ENCODE measurements around the gene TNS1. TPM values are rescaled to one million over a fixed set of nuclear protein-coding genes. Genes with fewer than 3 reads are reported as not detected.

The TNS1 gene
- total RNA-seq, 1 experiment from 2014 or later: 3.4 TPM

DNA sequence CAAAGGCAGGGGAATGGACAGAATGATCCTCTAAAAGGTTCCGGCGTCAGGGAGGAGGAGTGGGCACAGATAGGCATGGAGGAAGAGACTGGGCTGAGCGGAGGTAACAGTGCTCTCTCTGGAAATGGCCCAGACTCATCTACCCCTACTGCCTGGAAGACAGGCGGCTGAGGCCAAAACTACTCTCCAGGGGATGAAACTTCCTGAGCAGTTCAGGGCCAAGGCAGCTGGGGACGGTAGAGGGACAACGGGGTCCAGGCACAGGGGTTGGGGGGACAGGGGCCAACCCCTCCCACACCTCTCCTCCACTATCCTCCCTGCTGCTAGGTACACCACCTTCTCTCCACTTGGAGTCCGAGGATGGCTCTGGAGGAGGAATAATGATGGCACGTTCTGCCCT lies 94.3 kb downstream of the TNS1 start:
- H3K27ac ChIP-seq (ENCODE audit: insufficient read length, low read depth, low read length): no peak overlapping the region
- no peak for DNase-seq
- no peaks in the 10 kb centered on the region for H3K79me1 ChIP-seq (ENCODE audit: insufficient read depth, low read depth, low read length, poor library complexity, severe bottlenecking)
- WGBS (ENCODE audit: extremely low coverage, insufficient read length, low lambda C conversion rate): no CpG with 5 or more reads among the region's 8 CpGs
- no peak overlapping the region for H2AK5ac ChIP-seq (ENCODE audit: insufficient read length, low read length)
- no peak overlapping the region for H2BK20ac ChIP-seq (ENCODE audit: low read depth, low read length, poor library complexity, severe bottlenecking)
- no peak overlapping the region for H2BK15ac ChIP-seq (ENCODE audit: low read depth, low read length)
- Mint-ChIP-seq H3K4me1 (peaks cover 17 to 43% of the 10 kb centered on the region in 2 experiments), H3K4me3 (no peak overlapping the region), H3K36me3 (ENCODE audit: insufficient read depth in 1 of 3, low read depth in 3 of 3) (no peaks in the 10 kb centered on the region), H3K27ac (no peak overlapping the region), H3K27me3 (ENCODE audit: low read depth) (peaks cover 4% of the 10 kb centered on the region; the same call in 1 of the 2 replicates), H3K9me3 (no peaks in the 10 kb centered on the region)
- H3K79me2 ChIP-seq (ENCODE audit: insufficient read depth, low read length): no peaks in the 10 kb centered on the region
- no peak overlapping the region for H3K9ac ChIP-seq (ENCODE audit: extremely low read depth, insufficient read length, low read length)
- H3K56ac ChIP-seq (ENCODE audit: insufficient read length, low read depth, low read length): no peak overlapping the region
- no peak overlapping the region for H4K8ac ChIP-seq (replicated peaks; ENCODE audit: insufficient read length, low read depth, low read length)
- H3K9me3 ChIP-seq (ENCODE audit: control insufficient read depth, low read depth, low read length): no peaks in the 10 kb centered on the region
- no peak overlapping the region for H3K23ac ChIP-seq (ENCODE audit: insufficient read length, low read depth, low read length)
- H3K4ac ChIP-seq (ENCODE audit: low read depth, low read length): no peak overlapping the region
- no peaks in the 10 kb centered on the region for H3K23me2 ChIP-seq (ENCODE audit: insufficient read length, low read depth, low read length, poor library complexity, severe bottlenecking)
- no peak overlapping the region for H2BK12ac ChIP-seq (ENCODE audit: insufficient read length, low read depth, low read length)
- no peak overlapping the region for H2AFZ ChIP-seq (ENCODE audit: low read length)
- H4K5ac ChIP-seq (ENCODE audit: insufficient read length, low read depth, low read length): no peak overlapping the region
- no peak overlapping the region for H3T11ph ChIP-seq (ENCODE audit: low read length)
- no peak overlapping the region for H2BK5ac ChIP-seq (ENCODE audit: insufficient read length, low read length)
- H3K14ac ChIP-seq (ENCODE audit: insufficient read depth, low read length): no peak overlapping the region
- no peak overlapping the region for H2BK120ac ChIP-seq (ENCODE audit: low read depth, low read length, poor library complexity, severe bottlenecking)
- no peaks in the 10 kb centered on the region for H4K20me1 ChIP-seq (ENCODE audit: control insufficient read depth, insufficient read depth, insufficient read length)
- peaks cover 2% of the 10 kb centered on the region; the same call in 1 of the 2 replicates for H3K4me1 ChIP-seq (ENCODE audit: insufficient read depth, low read length)
- H3K27me3 ChIP-seq (ENCODE audit: insufficient read depth, low read length): no peaks in the 10 kb centered on the region
- no peak overlapping the region for H3K18ac ChIP-seq (ENCODE audit: insufficient read length, low read depth, low read length)
- TF ChIP-seq, protein P1, sequence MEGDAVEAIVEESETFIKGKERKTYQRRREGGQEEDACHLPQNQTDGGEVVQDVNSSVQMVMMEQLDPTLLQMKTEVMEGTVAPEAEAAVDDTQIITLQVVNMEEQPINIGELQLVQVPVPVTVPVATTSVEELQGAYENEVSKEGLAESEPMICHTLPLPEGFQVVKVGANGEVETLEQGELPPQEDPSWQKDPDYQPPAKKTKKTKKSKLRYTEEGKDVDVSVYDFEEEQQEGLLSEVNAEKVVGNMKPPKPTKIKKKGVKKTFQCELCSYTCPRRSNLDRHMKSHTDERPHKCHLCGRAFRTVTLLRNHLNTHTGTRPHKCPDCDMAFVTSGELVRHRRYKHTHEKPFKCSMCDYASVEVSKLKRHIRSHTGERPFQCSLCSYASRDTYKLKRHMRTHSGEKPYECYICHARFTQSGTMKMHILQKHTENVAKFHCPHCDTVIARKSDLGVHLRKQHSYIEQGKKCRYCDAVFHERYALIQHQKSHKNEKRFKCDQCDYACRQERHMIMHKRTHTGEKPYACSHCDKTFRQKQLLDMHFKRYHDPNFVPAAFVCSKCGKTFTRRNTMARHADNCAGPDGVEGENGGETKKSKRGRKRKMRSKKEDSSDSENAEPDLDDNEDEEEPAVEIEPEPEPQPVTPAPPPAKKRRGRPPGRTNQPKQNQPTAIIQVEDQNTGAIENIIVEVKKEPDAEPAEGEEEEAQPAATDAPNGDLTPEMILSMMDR (conservative IDR thresholded peaks at IDR 0.05): no peak
- no peak overlapping the region for H3K4me2 ChIP-seq (ENCODE audit: insufficient read depth, insufficient read length, low read length)
- no peak overlapping the region for H4K91ac ChIP-seq (ENCODE audit: insufficient read length, low read depth, low read length)
